ENCODE results near the gene GPR135. TPM values are rescaled to one million over a fixed set of nuclear protein-coding genes. Genes with fewer than 3 reads are reported as not detected.

GPR135 gene
- total and polyA plus RNA-seq, 2 of the 13 experiments (the other 11 are each of a cell fraction or from before 2014, with no cell fraction given), result 0.46 to 1.3 TPM

DNA sequence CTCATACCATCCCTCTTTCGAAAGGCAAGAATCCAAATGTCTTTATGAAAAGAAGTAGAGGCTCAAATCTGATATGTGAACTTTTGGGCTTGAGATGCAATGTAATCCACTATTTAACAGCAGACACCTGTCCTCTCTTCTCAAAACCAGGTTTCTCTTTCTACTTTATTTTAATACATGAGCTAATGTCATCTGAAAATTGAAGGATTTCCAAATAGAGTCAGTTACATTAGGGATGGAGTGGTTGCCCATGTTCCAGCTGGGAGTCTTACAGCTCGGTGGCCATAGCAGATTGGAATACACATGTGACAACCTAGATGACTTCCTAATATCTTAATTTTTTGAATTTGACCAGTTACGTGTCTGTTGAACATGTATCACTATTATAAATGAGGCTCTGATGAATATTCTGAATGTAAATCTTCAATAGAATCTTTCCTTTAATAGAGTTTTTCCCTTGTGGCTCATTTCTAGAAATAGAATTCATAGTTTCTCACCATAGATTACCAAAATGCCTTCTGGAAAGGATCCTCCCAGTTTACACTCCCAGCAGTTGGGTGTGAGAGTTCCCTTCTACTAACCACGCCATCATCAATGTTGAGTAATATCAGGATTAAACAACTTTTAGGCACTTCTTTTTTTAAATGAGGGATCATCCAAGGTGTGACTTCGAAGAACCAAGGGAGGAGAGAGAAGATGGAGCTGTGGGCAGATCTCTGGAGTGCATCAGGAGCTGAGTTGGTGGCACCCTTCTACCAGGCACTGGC, 49.2 kb downstream of the GPR135 start:
- H3K4me2 ChIP-seq (ENCODE audit: low read depth, low read length), result no peak overlapping the region
- no peaks in the 10 kb centered on the region for H4K20me1 ChIP-seq (ENCODE audit: insufficient read depth, low read length)
- H3K36me3 ChIP-seq (replicated peaks in 1 of 2; ENCODE audit: control insufficient read depth in 1 of 2, insufficient read depth in 2 of 2, low read length in 2 of 2), result no peaks in the 10 kb centered on the region
- ChIA-PET POLR2A (no interaction called here), CTCF (ENCODE audit: low intra/inter-chr PET ratio, low total read pairs) (no interaction called here)
- no peak overlapping the region for H3K27ac ChIP-seq (ENCODE audit: extremely low read length, insufficient read depth, low read length)
- H3K9me3 ChIP-seq (ENCODE audit: low read length), result no peaks in the 10 kb centered on the region
- no peaks in the 10 kb centered on the region for H3K27me3 ChIP-seq (ENCODE audit: control insufficient read depth in 1 of 2, insufficient read depth in 2 of 2, low read length in 2 of 2)
- TF ChIP-seq, protein P1, sequence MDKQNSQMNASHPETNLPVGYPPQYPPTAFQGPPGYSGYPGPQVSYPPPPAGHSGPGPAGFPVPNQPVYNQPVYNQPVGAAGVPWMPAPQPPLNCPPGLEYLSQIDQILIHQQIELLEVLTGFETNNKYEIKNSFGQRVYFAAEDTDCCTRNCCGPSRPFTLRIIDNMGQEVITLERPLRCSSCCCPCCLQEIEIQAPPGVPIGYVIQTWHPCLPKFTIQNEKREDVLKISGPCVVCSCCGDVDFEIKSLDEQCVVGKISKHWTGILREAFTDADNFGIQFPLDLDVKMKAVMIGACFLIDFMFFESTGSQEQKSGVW (CRISPR knock-in tag; IDR thresholded peaks at IDR 0.05; ENCODE audit: borderline replicate concordance), result no peak
- no peak for TF ChIP-seq ZNF839 (CRISPR knock-in tag; IDR thresholded peaks at IDR 0.05; ENCODE audit: borderline replicate concordance)
- TF ChIP-seq ZNF841 (CRISPR knock-in tag; IDR thresholded peaks at IDR 0.05; ENCODE audit: borderline replicate concordance), result no peak
- no peak for TF ChIP-seq AKAP8 (CRISPR knock-in tag; IDR thresholded peaks at IDR 0.05)
- H2AFZ ChIP-seq (ENCODE audit: low read length), result no peak overlapping the region
- no peak for ATAC-seq
- 64% methylated on average over 5 of the region's 5 CpGs for WGBS (ENCODE audit: low lambda C conversion rate)
- H3K4me3 ChIP-seq (replicated peaks in 1 of 3; ENCODE audit: insufficient read depth in 1 of 3, low read depth in 2 of 3, low read length in 3 of 3), result no peak overlapping the region
- in situ Hi-C loops (cut with HindIII; ENCODE audit: extremely low pct_ligation_motif_present, low pct_unique_long_range_greater_than_20kb) (no loop called here), intact Hi-C loops (cut with micrococcal nuclease; ENCODE audit: unreplicated experiment) (no loop called here)
- no peak for DNase-seq (ENCODE audit: low spot score)
- H3K4me1 ChIP-seq (ENCODE audit: insufficient read depth, low read length), result no peaks in the 10 kb centered on the region
- H3K79me2 ChIP-seq (ENCODE audit: insufficient read depth, low read length), result no peaks in the 10 kb centered on the region
- no peak for FAIRE-seq
- BruUV-seq (replicated peaks), result no TSS peak
- no peak overlapping the region for H3K9ac ChIP-seq (ENCODE audit: insufficient read depth, low read depth, low read length)

Other genes starting within 250 kb of the GPR135 start
- 22.4 and 30.5 TPM in 2 replicates for gene L3HYPDH, start 19.0 kb upstream of the GPR135 start, total RNA-seq (2016; rRNA removed; fragmentation: Illumina TruSeq; extraction: Trizol)
- 36.6 and 40.8 TPM in 2 replicates for gene L3HYPDH, start 19.0 kb upstream of the GPR135 start, polyA plus RNA-seq (2011; rRNA removed)
- gene JKAMP, start 19.1 kb upstream of the GPR135 start, total RNA-seq (2016; rRNA removed; fragmentation: Illumina TruSeq; extraction: Trizol), result 41.6 and 56.4 TPM in 2 replicates
- gene JKAMP, start 19.1 kb upstream of the GPR135 start, polyA plus RNA-seq (2011; rRNA removed), result 93.0 and 135 TPM in 2 replicates
- not detected in 2 replicates for gene CCDC175, start 111.4 kb upstream of the GPR135 start, total RNA-seq (2016; rRNA removed; fragmentation: Illumina TruSeq; extraction: Trizol)
- gene CCDC175, start 111.4 kb upstream of the GPR135 start, polyA plus RNA-seq (2011; rRNA removed), result not detected in 2 replicates

Data from HepG2 (cell line).